Measurements from ENCODE around the gene OTX2. TPM values are rescaled to one million over a fixed set of nuclear protein-coding genes. Genes with fewer than 3 reads are reported as not detected.

Gene OTX2
- total and polyA plus RNA-seq, 2 experiments from 2014 or later, result 0.11 to 0.53 TPM

GRCh38 chr14:56815745-56816144 lies 5.5 kb upstream of the OTX2 start:
- no peaks in the 10 kb centered on the region for H3K36me3 ChIP-seq (replicated peaks; ENCODE audit: insufficient read depth, low read depth)
- H3K9me2 ChIP-seq (replicated peaks; ENCODE audit: insufficient read depth), result no peaks in the 10 kb centered on the region
- TF ChIP-seq EZH2phosphoT487 (IDR thresholded peaks at IDR 0.05; ENCODE audit: low read depth, severe bottlenecking, unreplicated experiment), result no peak
- TF ChIP-seq EZH2 (IDR thresholded peaks at IDR 0.05; ENCODE audit: borderline replicate concordance), result peak; percentile 9
- H3K4me3 ChIP-seq, result no peak overlapping the region
- H3K4me2 ChIP-seq, result no peak overlapping the region
- no peak for DNase-seq (ENCODE audit: low spot score)
- no peaks in the 10 kb centered on the region for H3K9me3 ChIP-seq (ENCODE audit: low read depth)
- H3K79me2 ChIP-seq, result no peaks in the 10 kb centered on the region
- 15% methylated on average over 5 of the region's 5 CpGs for WGBS (ENCODE audit: low lambda C conversion rate, missing lambda C conversion rate)
- no peaks in the 10 kb centered on the region for H3K4me1 ChIP-seq (ENCODE audit: insufficient read depth)
- H2AFZ ChIP-seq, result no peak overlapping the region
- no peaks in the 10 kb centered on the region for H4K20me1 ChIP-seq (ENCODE audit: insufficient read depth, poor library complexity, severe bottlenecking)
- no peak overlapping the region for H3K27ac ChIP-seq
- H3K27me3 ChIP-seq, result peaks cover 100% of the 10 kb centered on the region

GRCh38 chr14:56814969-56815700 lies 4.9 kb upstream of the OTX2 start:
- TF ChIP-seq EZH2 (IDR thresholded peaks at IDR 0.05; ENCODE audit: borderline replicate concordance), result no peak
- no peak for TF ChIP-seq EZH2phosphoT487 (IDR thresholded peaks at IDR 0.05; ENCODE audit: low read depth, severe bottlenecking, unreplicated experiment)
- TF ChIP-seq CTCF (IDR thresholded peaks at IDR 0.05; ENCODE audit: poor library complexity), result no peak
- no peak for DNase-seq (ENCODE audit: low spot score)
- H3K4me3 ChIP-seq, result no peak overlapping the region
- no peak overlapping the region for H3K4me2 ChIP-seq
- no peaks in the 10 kb centered on the region for H3K36me3 ChIP-seq (replicated peaks; ENCODE audit: insufficient read depth, low read depth)
- H3K9me3 ChIP-seq (ENCODE audit: low read depth), result no peaks in the 10 kb centered on the region
- H4K20me1 ChIP-seq (ENCODE audit: insufficient read depth, poor library complexity, severe bottlenecking), result no peaks in the 10 kb centered on the region
- H3K27me3 ChIP-seq, result peaks cover 100% of the 10 kb centered on the region
- H3K79me2 ChIP-seq, result no peaks in the 10 kb centered on the region
- H3K9me2 ChIP-seq (replicated peaks; ENCODE audit: insufficient read depth), result no peaks in the 10 kb centered on the region
- WGBS (ENCODE audit: low lambda C conversion rate, missing lambda C conversion rate), result 18% methylated on average over 4 of the region's 4 CpGs
- no peak overlapping the region for H3K27ac ChIP-seq
- no peaks in the 10 kb centered on the region for H3K4me1 ChIP-seq (ENCODE audit: insufficient read depth)
- no peak overlapping the region for H2AFZ ChIP-seq

GRCh38 chr14:56814519-56814959 lies 4.3 kb upstream of the OTX2 start:
- 6% methylated on average over 7 of the region's 7 CpGs for WGBS (ENCODE audit: low lambda C conversion rate, missing lambda C conversion rate)
- Histone ChIP-seq H3K36me3 (replicated peaks; ENCODE audit: insufficient read depth, low read depth) (no peaks in the 10 kb centered on the region), H3K9me3 (ENCODE audit: low read depth) (no peaks in the 10 kb centered on the region), H3K4me2 (no peak overlapping the region), H3K27ac (no peak overlapping the region), H3K27me3 (peaks cover 100% of the 10 kb centered on the region), H3K4me3 (no peak overlapping the region), H3K79me2 (no peaks in the 10 kb centered on the region), H4K20me1 (ENCODE audit: insufficient read depth, poor library complexity, severe bottlenecking) (no peaks in the 10 kb centered on the region), H3K4me1 (ENCODE audit: insufficient read depth) (no peaks in the 10 kb centered on the region), H3K9me2 (replicated peaks; ENCODE audit: insufficient read depth) (no peaks in the 10 kb centered on the region), H2AFZ (no peak overlapping the region)
- DNase-seq (ENCODE audit: low spot score), result no peak
- no peak for TF ChIP-seq EZH2phosphoT487 (IDR thresholded peaks at IDR 0.05; ENCODE audit: low read depth, severe bottlenecking, unreplicated experiment)
- no peak for TF ChIP-seq EZH2 (IDR thresholded peaks at IDR 0.05; ENCODE audit: borderline replicate concordance)
- no peak for TF ChIP-seq CTCF (IDR thresholded peaks at IDR 0.05; ENCODE audit: poor library complexity)

- Histone ChIP-seq H3K27me3 (peaks cover 100% of the 10 kb centered on the region), H3K4me2 (no peak overlapping the region), H3K9me2 (replicated peaks; ENCODE audit: insufficient read depth) (no peaks in the 10 kb centered on the region), H4K20me1 (ENCODE audit: insufficient read depth, poor library complexity, severe bottlenecking) (no peaks in the 10 kb centered on the region), H3K27ac (no peak overlapping the region), H3K36me3 (replicated peaks; ENCODE audit: insufficient read depth, low read depth) (no peaks in the 10 kb centered on the region), H3K4me3 (no peak overlapping the region), H3K4me1 (ENCODE audit: insufficient read depth) (peaks cover 11% of the 10 kb centered on the region), H3K79me2 (no peaks in the 10 kb centered on the region), H3K9me3 (ENCODE audit: low read depth) (no peaks in the 10 kb centered on the region), H2AFZ (no peak overlapping the region)
- WGBS (ENCODE audit: low lambda C conversion rate, missing lambda C conversion rate), result 5% methylated on average over 3 of the region's 3 CpGs
- DNase-seq (ENCODE audit: low spot score), result no peak
- TF ChIP-seq EZH2 (IDR thresholded peaks at IDR 0.05; ENCODE audit: borderline replicate concordance) (no peak), EZH2phosphoT487 (IDR thresholded peaks at IDR 0.05; ENCODE audit: low read depth, severe bottlenecking, unreplicated experiment) (no peak), CTCF (IDR thresholded peaks at IDR 0.05; ENCODE audit: poor library complexity) (no peak)
Observed at GRCh38 chr14:56813143-56813551, 2.9 kb upstream of the OTX2 start.

All from hepatocyte (in vitro differentiated cells).